Urinary bladder (tissue), 4 donors: Measurements from ENCODE around the gene CCDC27. TPM values are rescaled to one million over a fixed set of nuclear protein-coding genes. Genes with fewer than 3 reads are reported as not detected.

Source experiments
- DNase-seq: peaks from one replicate; pipeline ENCODE4 v3.0.0-alpha.2; 2015; ENCODE audit errors: extremely low spot score
- H3K27ac ChIP-seq: one replicate; pipeline ENCODE4 v1.5.1; 2013; ENCODE audit warnings: low read depth, mild to moderate bottlenecking, moderate library complexity
- H3K36me3 ChIP-seq: one replicate; pipeline ENCODE4 v1.6.1; 2013; ENCODE audit warnings: mild to moderate bottlenecking, moderate library complexity; ENCODE audit not compliant: insufficient read depth
- H3K4me1 ChIP-seq: one replicate; pipeline ENCODE4 v1.6.1; 2013; ENCODE audit warnings: mild to moderate bottlenecking, moderate library complexity; ENCODE audit not compliant: insufficient read depth
- H3K4me3 ChIP-seq: one replicate; pipeline ENCODE4 v1.5.1; 2013; ENCODE audit warnings: low read depth, low read length
- WGBS: extraction: QIAGEN DNeasy Blood & Tissue Kit; methylation state at CpG from one replicate; pipeline ENCODE4 v1.1.7; 2013; 5-methylcytosine and 5-hydroxymethylcytosine counted together
- polyA plus RNA-seq: library from polyadenylated mRNA; stranded (reverse); fragments of 200-250 nt; gene quantifications from one replicate; pipeline ENCODE4 v1.2.3, GENCODE V29; 2013
- total RNA-seq: library from RNA; depleted of rRNA; stranded (reverse); fragments of >200 nt; gene quantifications from one replicate; pipeline ENCODE4 v1.2.3, GENCODE V29; 2014
- donor health status: healthy with polysubstance abuse.
- donor health status: healthy.

CCDC27 gene
- total and polyA plus RNA-seq, 2 donors = not detected

DNA sequence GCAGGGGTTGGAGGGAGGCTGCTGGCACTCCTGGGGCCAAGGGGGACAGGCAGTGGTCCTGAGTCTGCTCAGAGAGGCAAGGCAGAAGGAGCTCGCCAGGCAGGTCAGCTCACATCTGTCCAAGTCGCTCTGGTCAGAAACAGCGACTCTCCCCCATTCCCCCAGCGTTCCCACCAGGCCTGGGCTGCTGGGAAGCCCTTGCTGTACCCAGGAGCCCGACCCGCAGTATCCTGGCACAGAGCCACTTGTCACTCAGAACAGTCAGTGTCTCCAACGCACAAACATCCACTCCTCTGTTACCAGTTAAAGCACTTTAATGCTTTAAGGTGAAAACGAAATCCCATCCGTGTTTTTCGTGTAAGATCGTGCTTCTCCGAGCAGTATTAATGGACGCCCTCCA is 16.6 kb upstream of the CCDC27 start:
- peaks cover 3% of the 10 kb centered on the region for H3K36me3 ChIP-seq
- no peak overlapping the region for H3K4me3 ChIP-seq
- DNase-seq = no peak
- 79% methylated on average over 13 of the region's 13 CpGs for WGBS
- no peak overlapping the region for H3K27ac ChIP-seq
- H3K4me1 ChIP-seq = no peaks in the 10 kb centered on the region

DNA sequence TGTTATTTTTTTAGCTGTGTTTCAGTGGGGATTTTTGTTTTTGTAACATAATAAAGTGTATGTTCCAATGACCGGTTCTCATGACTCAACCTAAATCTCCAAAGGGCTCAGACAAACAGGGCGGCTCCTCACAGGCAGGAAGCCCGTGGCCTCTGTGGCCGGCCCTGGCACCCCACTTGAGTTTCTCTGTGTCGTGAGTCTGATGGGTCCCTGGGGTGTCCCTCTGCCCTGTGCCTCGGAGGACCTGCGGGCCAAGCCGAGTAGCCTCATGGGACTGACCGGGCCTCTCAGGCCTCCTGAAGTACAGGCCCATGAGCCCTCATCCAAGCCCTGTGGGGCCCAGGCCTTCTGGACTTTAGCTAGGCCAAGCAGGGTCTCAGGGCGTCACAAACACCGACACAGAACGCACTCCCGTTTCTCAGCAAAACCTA is 16.1 kb upstream of the CCDC27 start:
- no peak for DNase-seq
- H3K36me3 ChIP-seq = peaks cover 3% of the 10 kb centered on the region
- H3K27ac ChIP-seq = no peak overlapping the region
- 89% methylated on average over 13 of the region's 13 CpGs for WGBS
- no peak overlapping the region for H3K4me3 ChIP-seq
- no peaks in the 10 kb centered on the region for H3K4me1 ChIP-seq

DNA sequence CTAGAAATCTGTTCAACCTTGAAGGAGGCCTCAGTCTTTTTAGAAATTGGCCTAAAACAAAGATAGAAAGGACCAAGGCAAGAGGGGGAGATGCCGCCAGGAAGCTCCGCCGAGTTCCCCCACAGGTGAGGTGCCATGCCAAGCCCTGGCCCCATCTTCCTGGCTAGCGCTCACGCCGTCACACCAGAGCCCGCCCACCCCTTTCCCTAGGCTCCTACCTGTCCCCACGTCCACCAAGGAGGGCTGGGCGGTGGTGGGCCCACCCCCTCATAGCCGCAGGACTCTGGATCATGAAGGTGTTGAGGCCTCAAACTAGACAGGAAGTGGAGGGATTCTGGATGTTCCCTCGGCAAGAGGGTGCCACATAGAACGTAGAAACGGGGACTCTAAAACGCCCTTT is 15.5 kb upstream of the CCDC27 start:
- Histone ChIP-seq H3K4me3 (no peak overlapping the region), H3K27ac (no peak overlapping the region), H3K4me1 (no peaks in the 10 kb centered on the region), H3K36me3 (peaks cover 3% of the 10 kb centered on the region)
- no peak for DNase-seq
- 88% methylated on average over 14 of the region's 14 CpGs for WGBS

DNA sequence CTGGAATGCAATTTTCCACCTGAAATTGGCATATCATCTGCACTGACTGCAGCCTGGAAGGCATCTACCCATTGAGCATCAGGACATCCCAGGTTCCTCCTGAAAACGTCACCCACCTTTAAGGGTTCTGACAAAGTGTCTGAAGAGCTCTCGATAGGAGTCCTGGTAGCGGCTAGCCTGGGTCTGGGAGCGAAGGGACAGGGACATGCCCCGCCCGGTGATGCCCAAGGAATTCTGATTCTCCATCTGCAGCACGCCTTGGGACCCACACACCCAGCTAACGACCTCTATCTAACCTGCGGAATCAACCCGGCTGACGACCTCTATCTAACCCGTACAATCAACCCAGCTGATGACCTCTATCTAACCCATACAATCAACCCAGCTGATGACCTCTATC is 13.3 kb upstream of the CCDC27 start:
- Histone ChIP-seq H3K36me3 (peaks cover 3% of the 10 kb centered on the region), H3K4me3 (no peak overlapping the region), H3K27ac (no peak overlapping the region), H3K4me1 (no peaks in the 10 kb centered on the region)
- no peak for DNase-seq
- 92% methylated on average over 12 of the region's 12 CpGs for WGBS

DNA sequence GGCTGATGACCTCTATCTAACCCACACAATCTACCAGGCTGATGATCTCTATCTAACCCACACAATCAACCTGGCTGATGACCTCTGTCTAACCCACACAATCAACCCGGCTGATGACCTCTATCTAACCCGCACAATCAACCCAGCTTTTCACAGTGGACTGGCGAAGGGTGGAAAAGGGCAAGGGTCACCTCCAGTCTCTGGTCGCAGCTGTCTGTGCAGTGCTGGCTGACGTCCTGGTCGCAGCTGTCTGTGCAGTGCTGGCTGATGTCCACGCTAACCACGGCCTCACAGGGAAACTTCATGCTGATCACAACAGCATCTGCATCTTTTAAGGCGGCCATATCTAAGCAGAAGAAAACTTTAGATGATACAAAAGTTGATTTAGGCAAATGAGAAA is 12.2 kb upstream of the CCDC27 start:
- 80% methylated on average over 9 of the region's 9 CpGs for WGBS
- H3K27ac ChIP-seq = no peak overlapping the region
- H3K4me3 ChIP-seq = no peak overlapping the region
- peaks cover 3% of the 10 kb centered on the region for H3K36me3 ChIP-seq
- H3K4me1 ChIP-seq = no peaks in the 10 kb centered on the region
- no peak for DNase-seq

DNA sequence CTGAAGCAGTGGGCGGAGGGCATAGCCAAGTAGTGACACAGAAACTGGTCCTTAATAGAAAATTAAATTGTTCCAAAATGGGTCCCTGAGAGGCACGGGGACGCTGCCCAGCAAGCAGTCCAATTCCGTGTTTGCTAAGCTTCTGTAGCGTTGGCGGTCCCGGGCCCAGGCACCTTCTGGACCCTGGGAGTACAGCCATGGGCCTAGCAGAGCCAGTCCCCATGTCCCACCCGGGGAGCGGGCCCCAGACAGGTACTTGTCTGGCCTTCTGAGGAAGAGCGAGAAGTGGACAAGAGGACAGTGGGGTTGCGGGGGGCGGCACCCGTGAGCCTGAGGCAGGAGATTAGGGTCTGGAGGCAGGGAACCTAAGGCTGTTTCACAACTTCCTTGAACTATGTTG is 11.5 kb upstream of the CCDC27 start:
- DNase-seq = no peak
- H3K36me3 ChIP-seq = peaks cover 3% of the 10 kb centered on the region
- 96% methylated on average over 13 of the region's 13 CpGs for WGBS
- H3K4me3 ChIP-seq = no peak overlapping the region
- no peak overlapping the region for H3K27ac ChIP-seq
- no peaks in the 10 kb centered on the region for H3K4me1 ChIP-seq

DNA sequence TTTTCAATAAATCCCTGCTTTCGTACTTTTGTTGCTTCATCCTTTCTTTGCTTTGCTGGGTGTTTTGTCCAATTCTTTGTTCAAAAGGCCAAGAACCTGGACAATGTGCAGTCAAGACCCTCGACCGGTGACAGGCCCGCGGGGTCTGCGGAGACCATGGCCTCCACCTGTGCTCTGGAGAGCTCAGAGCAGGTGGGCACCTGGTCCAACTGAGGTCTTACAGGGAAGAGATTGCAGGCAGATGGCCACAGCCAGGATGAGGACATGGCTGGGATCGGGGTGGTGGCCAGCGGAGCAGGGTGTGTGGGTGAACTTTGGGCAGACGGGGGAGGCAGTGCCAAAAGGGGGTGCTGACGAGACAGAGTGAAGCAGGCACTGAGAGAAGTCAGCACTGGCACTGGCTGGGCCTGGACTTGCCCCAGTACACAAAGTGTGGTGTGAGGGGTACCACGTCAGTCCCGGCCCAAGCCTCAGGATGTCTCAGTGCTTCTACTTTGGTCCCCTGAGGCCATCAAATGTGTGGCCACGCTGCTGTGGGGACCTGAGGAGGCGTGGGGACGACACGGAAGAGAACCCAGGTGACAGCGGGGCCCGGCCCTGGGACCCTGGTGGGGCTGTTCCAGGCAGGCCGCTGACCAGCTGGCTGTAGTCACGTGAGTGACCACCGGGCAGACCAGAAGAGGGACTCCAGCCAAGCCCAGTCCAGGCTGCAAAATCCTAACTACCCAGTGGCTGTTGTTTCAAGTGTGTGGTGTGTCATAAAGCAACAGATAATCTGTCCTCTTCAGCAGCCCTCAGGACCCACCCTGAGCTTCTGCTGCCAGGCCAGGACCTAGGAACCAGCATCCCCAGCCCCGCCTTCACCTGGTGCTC is 10.4 kb upstream of the CCDC27 start:
- WGBS = 90% methylated on average over 22 of the region's 22 CpGs
- no peak for DNase-seq
- Histone ChIP-seq H3K27ac (no peak overlapping the region), H3K36me3 (no peaks in the 10 kb centered on the region), H3K4me3 (no peak overlapping the region), H3K4me1 (no peaks in the 10 kb centered on the region)

DNA sequence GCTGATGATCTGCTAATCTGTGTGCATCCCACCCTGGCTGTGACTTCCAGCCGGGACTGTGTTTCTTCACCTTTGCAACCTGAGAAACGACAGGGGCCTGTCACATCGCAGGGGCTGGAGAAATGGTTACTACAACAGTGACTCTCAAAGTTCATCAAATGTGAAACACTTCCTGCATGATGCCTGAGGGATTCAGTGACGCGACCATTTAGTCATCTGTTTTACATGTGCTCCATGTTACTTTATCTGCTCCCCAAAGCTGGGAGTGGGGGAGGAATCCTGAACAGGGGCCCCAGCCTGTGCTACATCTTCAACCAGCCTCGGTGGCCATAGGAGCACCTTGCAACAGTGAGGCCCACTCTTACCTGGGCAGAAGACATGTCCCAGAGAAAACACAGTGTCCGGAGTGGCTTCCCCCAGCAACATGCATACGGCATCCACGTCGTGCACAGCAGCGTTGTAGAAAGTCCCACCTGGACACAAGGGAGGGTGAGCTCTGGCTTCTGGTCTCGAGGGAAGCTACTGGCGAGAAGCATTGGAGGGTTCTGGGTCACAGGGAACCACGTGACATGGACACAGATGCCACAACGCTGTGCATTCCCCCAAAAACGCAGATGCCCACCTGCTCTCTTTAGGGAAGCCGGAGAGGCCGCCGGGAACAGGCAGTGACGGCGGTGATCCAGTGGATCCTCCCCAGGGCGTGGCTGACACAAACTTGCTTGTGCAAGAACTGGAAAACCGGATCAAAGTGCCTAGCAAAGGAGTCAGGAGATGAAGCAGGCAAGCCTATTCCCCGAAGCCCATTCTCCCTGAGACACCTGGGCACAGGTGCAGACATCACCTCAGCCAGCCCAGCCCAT is 9.6 kb upstream of the CCDC27 start:
- no peaks in the 10 kb centered on the region for H3K36me3 ChIP-seq
- no peak for DNase-seq
- no peak overlapping the region for H3K27ac ChIP-seq
- no peak overlapping the region for H3K4me3 ChIP-seq
- no peaks in the 10 kb centered on the region for H3K4me1 ChIP-seq
- 89% methylated on average over 24 of the region's 24 CpGs for WGBS

DNA sequence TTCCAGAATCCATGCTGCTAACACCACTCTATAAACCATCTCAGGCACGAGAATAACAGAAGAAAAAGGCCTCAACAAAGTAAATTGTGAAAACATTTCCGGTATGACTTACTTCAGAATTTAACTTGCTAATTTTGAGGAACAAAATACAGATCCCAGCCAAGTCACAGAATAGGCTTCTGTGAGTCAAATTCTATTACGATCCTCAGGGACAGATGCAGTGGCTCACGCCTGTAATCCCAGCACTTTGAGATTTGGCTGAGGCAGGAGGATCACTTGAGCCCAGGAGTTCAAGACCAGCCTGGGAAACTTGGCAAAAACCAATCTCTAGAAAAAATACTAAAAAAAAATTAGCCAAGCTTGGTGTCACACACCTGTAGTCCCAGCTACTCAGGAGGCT is 8.8 kb upstream of the CCDC27 start:
- Histone ChIP-seq H3K4me3 (no peak overlapping the region), H3K27ac (no peak overlapping the region), H3K4me1 (no peaks in the 10 kb centered on the region), H3K36me3 (no peaks in the 10 kb centered on the region)
- WGBS = 68% methylated on average over 4 of the region's 4 CpGs
- no peak for DNase-seq

DNA sequence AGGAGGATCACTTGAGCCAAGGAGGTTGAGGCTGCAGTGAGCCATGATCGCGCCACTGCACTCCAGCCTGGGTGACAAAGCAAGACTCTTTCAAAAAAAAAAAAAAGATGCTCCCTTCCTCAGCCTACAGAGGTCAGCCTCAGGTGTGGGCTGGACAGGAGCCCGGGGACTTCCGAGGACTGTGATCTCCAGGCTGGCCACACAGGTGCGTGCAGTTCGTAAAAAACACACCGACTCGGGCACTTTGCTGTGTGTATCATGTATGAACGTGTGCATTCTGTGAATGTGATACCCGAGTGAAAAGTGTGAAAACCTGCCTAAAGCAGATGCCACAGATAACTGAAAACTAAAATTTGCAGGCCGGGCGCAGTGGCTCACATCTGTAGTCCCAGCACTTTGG is 8.4 kb upstream of the CCDC27 start:
- H3K4me1 ChIP-seq = no peaks in the 10 kb centered on the region
- no peak for DNase-seq

DNA sequence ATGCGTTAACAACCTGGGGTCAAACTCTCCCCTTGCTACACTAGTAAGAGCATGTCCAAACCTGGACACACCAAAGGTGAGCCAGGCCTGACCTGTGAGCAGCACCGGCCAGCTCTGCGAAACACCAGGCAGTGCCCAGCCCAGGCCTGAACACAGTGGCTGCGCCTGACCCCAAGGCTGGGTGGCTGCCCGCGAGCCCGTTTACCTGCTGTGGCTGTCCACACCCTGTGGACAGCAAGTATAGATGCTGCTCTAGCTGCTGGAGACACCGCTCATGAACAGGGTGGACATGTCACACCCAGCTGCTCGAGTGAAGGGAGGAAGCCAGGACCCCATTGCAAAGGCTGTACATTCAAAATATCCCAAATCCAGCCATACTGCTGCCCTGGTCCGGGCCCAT is 7.6 kb upstream of the CCDC27 start:
- no peak for DNase-seq
- Histone ChIP-seq H3K27ac (no peak overlapping the region), H3K4me1 (no peaks in the 10 kb centered on the region), H3K36me3 (no peaks in the 10 kb centered on the region), H3K4me3 (no peak overlapping the region)
- WGBS = 93% methylated on average over 10 of the region's 10 CpGs

More for the DNA sequence above, 8.4 kb upstream of the CCDC27 start:
- Histone ChIP-seq H3K4me3 (no peak overlapping the region), H3K36me3 (no peaks in the 10 kb centered on the region), H3K27ac (no peak overlapping the region)
- 95% methylated on average over 12 of the region's 12 CpGs for WGBS

DNA sequence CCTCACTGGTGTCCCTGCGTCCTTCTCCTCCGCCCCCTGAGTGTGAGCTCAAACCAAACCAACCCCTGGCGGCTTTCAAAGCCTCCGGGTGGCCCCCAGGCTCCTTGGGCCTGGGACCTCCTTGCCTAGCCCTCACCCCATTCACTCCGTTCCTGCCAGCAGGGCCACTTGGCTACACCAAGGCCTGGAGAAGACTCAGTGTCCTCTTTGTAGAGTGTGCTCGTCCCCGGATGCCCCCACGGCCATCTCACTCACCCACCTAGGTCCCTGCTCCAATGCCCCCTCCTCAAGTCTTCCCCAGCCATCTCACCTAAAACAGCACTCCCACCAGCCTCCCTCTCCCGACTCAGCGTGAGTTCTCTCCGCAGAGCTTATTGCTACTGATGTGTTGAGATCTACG is 7.2 kb upstream of the CCDC27 start:
- WGBS = 93% methylated on average over 12 of the region's 12 CpGs
- H3K4me1 ChIP-seq = no peaks in the 10 kb centered on the region
- no peaks in the 10 kb centered on the region for H3K36me3 ChIP-seq
- no peak overlapping the region for H3K4me3 ChIP-seq
- H3K27ac ChIP-seq = no peak overlapping the region
- no peak for DNase-seq

DNA sequence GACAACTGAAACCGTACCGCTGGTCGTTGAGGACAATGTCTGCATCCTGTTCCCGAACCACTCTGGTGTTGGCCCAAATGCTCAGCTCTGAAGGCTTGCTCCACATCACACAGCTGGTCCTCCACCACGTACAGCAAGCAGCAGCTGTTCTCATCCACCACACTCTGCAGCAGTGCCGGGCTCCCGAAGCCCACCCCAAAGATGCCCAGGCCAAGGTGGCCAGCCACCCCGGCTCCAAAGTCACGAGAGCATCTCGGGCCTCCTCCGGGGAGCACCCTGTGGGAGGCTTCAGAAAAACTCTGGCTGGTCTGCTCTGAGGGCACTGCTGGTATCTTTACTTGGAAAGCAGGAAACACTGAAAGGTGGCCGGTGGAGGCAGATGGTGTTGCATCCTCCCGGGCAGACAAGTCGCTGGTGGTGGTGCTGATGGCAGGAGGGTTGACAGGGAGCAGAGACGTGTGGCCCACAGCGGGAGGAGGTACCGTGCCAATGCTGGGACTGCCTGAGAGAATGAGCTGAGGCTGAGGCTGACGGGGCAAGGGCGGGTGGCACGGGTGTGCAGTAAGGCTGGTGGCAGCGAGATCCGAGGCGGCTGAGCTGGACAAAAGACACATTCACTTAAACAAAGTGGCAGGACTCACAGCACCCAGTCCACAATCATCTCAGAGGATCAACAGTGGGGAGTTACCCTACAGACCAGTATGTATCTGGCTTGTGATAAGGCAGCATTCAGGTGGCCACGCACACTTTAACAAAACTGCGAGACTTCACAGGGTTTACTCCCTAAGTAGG is 6.5 kb upstream of the CCDC27 start:
- H3K4me3 ChIP-seq = no peak overlapping the region
- DNase-seq = no peak
- 82% methylated on average over 25 of the region's 25 CpGs for WGBS
- no peak overlapping the region for H3K27ac ChIP-seq
- no peaks in the 10 kb centered on the region for H3K36me3 ChIP-seq
- H3K4me1 ChIP-seq = no peaks in the 10 kb centered on the region
